Stimulated activated CD4-positive, alpha-beta T cell treated with anti-CD3 and anti-CD28 coated beads, TNF-alpha, amount 100 ng/mL, for 24 hours (primary cell): ENCODE results near the gene EPM2A.
"Not testable (repeated sequence)": the region's sequence is repeated elsewhere in the genome, so short reads cannot be mapped to it uniquely, and the experiment has no call there.

Experiments
- DNase-seq, 3 experiments: peaks; one replicate each; pipeline ENCODE4 v3.0.0-alpha.2; 2020; ENCODE audit warnings: low read depth in 3 of 3

EPM2A gene

DNA sequence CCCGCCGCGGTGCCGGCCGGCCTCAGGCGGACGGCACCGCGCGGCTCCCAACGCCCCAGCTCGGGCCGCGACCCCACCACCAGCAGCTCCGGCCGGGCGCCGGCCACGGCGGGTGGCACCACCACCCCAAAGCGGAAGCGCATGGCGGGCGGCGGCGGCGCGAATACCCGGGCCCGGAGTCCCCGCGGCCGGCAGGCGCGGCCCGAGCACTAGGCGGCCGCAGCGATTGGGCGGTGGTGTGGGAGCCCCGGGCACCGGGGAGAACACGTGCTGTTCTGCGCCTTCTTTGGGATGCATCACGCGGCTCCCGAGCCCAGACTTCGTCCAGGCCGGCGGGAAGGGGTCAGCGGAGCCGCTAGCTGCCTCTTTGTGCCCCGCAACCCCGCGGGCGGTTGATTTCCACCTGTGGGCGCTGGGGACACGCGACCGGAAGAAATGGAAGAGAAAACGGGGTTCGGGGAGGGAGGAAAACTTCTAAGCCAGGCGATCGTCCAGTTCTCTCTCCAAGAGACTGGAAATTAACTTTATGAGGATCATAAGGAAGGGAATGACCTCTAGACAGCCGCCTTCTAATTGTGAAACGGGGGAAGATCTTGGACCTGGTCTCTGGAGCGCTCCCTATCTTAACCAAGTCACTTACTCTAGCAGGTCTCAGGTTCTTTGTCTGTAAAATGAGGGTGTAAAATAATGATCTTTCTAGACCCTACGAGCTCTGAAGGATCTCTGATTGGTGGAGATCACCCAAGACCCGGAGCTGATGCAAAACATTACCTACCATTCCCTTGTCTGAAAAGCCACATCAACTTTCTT lies at the start of gene EPM2A:
Gene EPM2A, minus strand, starts transcription at position 165 of the 810 bp plus-strand sequence. Its CDS starts 22 bp downstream, at position 143.
- peak; percentile 23 to 50 (median 31) for DNase-seq

DNA sequence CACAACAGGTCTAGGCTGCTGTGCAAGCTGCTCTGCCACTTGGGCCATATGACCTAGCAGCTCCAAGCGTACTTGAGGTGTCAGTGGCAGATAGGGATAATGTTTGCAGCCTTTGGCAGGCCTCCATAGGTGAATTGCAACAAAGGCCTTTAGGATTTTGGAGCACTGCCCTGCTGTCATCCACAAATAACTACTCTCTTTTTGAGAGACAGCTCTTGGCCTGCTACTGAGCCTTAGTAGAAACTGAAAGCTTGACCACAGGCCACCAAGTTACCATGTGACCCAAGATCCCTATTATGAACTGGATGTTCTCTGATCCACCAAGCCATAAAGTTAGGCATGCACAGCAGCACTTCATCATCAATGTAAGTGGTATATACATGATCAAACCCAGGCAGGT lies 49.4 kb upstream of the EPM2A start:
- no peak for DNase-seq

DNA sequence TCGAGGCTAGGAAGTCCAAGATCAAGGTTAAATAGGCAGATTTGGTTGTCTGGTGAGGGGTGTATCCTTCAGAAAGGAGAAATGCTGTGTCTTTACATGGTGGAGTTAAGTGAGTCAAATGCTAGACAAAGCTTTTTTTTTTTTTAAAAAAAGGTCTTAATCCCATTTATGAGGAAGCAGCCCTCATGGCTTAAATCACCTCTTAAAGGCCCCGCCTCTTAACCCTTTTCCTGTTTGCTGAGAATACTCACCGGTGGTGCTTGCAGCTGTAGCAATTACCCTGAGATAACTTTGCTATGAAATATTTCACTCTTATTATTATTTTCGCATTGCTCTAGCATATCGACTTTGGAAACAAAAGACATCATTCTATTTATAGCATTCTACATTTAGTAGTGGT lies 48.5 kb upstream of the EPM2A start:
- DNase-seq = no peak

DNA sequence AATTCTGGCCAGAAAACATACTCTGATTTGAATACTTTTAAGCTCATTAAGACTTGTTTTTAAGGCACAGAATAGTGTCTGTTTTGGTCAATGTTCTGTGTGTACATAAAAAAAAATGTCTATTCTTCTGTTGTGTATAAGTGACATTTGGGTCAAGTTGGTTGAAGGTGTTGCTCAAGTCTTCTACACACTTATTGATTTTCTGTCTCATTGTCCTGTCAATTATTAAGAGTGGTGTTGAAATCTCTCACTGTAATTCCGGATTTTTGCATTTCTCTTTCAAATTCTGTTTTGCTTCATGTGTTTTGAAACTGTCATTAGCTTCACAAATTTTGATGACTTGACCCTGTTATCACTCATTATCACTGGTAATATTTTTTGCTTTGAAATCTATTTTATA lies 37.5 kb upstream of the EPM2A start:
- no peak for DNase-seq

DNA sequence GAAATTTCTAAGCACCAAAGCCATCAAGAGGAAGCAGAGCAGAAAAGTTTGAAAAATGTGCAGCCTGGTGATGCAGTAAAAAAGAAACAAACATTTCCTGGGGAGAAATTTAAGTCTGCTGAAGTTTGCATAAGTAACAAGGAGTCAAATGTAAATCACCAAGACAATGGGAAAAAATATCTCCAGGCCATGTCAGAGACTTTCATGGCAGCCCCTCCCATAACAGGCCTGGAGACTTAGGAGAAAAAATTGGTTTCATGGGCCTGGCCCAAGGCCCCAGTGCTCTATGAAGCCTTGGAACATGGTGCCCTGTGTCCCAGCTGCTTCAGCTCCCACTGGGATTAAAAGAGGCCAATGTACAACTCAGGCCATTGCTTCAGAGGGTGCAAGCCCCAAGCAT lies 30.1 kb upstream of the EPM2A start:
- DNase-seq = no peak

DNA sequence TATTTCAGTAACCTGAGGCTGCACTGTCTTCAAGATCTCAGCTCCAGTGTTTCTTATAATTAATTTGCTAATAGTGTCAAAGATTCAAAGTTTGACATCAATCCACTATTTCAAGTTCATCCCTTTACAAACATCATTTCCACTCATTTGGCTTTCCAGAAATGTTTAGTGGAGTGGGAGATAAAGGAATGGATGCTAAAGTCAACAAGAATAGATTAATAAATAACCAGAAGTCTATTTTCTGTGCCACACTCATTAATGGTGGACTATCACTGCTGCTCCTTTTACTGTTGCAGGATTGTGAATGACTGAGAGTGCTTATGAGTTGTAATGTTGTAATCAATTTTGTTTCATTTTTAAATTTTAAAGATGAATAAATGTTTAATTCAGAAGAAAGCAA lies 28.4 kb upstream of the EPM2A start:
- DNase-seq = no peak

DNA sequence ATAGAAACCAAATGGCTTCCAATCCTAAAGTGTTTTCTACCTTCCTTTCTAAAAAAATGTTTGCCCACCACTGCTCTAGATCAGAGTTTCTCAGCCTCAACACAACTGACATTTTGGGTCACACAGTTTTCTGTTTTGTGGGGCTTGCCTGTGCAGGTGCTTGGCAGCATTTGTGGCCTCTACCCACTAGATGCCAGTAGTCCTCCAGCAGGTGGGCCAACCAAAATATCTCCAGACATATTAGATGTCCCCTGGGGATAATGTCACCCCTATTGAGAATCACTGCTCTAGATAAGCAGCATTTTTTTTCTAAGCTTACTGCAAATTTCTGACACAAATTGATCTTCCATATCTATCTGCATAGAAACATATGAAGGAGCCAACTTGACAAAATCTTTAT lies 26.3 kb upstream of the EPM2A start:
- DNase-seq = no peak

DNA sequence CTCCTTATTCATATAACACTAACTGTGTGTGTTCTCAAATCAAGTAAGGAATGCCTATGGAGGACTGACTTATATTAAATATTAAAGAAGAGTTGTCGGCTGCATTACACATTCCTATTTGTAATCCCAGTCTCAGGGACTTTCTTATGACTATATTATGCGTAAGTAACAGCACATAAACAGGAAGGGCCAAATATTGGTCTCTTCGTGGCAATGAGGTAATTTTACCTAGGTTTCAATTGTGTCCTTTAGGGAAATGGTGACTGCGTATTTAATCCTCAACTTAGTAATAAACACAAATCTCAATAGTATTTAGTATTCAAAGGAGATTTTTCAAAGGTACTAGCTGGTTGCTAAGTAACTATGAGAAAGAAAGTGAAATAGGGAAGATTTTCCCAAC lies 22.8 kb upstream of the EPM2A start:
- no peak for DNase-seq

DNA sequence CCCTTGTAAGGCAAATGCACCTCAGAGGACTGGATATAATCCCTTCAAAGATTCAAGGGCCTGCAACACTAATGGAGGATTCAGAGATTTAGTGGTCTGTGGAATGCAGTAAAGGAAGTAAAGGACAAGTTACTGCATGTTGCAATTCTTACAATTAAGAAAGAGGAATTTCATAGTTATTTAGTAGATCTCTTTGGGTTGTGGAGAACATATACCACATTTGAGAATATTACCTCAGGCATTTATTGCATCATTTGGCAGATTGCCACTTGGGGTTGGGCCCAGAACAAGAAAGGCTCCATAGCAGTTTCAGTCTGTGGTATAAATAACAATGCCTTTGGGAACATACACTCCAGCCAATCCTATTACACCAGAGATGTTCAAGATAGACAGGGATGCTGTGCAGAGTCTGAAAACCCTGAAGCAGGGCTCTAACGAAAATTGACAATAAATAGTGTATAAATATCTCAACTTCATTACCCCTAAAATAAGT lies 20.9 kb upstream of the EPM2A start:
- DNase-seq = no peak

DNA sequence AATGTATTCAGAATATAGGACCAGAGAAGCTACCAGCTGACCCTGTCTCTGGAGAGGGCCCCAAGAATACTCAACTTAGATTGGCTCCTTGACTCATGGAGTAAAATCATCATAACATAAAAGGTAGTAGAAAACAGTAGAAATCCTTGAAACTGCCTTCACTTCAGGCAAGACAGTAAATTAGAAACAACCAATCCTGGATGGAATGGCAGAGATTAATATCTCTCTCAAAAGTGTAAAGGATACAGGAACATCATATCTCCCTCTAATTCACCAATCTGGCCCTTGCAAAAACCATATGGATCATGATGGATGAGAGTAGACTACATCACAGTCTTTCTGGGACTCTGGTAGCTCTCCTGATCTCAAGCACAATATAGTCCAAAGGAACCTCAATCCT lies 20.4 kb upstream of the EPM2A start:
- no peak for DNase-seq

DNA sequence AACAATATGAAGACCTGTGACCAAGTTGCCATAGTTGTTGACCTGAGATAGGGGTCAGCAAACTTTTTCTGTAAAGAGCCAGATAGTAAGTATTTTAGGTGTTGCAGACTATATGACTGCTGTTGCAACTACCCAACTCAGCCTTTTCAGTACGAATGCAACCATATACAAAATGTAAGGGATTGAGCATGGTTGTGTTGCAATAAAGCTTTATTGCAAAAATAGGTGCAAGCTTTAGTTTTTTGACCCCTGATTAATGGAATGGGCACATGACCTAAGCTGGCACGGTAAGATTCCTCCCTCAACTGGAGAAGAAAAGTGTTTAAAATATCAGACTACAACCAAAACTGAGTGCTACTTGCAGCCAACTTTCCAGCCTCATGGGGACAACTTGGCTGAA lies 17.3 kb upstream of the EPM2A start:
- DNase-seq = no peak

DNA sequence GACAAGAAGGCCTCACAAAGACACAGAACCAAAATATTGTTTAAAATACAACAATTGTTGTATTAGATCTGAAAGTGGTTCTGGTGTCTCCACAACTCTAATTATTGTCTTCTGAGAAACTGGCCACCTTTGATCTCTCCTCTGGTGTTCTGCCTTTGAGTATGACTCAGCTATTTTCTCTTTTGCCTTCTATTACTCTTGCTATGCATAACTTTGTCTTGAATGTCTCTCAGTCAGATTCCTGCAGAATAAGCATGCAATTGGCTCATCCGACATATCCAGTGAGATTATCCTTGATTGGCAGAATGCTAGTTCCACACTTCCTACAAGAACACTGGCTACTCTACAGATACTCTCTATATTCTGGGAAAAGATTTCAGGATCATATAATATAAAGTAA lies 14.3 kb upstream of the EPM2A start:
- no peak for DNase-seq

DNA sequence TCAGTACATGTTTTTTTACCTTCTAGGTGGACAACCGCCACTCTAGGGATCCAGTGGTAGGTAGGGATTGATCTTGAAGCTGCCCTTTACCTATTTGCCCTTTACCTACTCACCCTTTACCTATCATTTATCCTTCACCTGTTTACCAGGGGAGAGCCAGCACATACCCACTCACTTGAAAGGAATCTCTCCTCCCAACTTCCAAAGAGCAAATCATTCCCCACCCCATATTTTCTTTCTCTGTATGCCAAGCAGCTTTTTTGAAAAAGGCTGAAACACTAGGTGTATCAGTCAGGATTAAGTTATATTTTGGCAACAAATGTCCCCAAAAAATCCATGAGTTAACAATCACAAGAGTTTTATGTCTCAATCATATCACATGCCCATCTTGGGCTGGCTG lies 10.5 kb upstream of the EPM2A start:
- no peak for DNase-seq

DNA sequence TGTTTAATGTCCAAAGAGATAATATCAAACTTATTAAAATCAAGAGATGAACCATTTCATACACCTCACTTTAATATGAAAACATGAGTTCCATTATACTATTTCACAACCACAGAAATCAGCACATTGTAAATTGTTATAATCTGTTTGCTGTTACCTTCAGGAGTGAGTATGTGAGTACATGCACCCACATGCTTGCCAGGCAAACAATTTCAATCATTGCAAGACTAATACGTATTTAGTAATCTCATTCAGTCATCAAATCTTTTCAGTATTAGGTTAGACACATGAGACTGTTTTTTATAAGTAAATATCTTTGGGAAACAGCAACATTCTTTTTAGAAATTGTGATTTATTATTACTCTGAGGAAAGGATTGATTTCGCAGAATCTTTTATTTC lies 9.3 kb upstream of the EPM2A start:
- DNase-seq = no peak

DNA sequence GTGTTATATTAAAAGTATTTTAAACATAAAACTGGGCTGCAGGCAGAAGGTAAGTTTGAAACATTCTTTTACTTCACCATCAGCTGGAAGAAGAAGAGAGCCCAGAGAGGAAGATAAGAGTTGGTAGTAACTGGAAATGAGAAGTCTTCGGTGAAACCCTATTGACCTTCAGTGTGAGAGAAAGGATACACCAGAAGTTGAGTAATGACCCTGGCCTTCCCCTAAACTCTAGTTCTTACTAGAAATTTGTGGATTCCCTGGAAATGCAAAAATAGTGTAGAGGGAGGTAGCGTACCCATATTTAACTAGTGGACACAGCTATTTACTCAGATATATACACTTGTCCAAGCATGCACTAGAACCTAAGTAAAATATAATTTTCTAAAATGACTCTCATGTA lies 8.0 kb upstream of the EPM2A start:
- no peak for DNase-seq

DNA sequence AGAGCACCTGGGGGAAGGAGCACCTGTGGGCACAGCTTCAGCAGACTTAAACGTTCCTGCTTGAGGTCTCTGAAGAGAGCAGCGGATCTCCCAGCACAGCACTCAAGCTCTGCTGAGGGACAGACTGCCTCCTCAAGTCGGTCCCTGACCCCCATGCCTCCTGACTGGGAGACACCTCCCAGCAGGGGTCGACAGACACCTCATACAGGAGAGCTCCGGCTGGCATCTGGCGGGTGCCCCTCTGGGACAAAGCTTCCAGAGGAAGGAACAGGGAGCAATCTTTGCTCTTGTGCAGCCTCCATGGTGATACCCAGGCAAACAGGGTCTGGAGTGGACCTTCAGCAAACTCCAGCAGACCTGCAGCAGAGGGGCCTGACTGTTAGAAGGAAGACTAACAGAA lies 7.2 kb upstream of the EPM2A start:
- DNase-seq = not testable (repeated sequence)

DNA sequence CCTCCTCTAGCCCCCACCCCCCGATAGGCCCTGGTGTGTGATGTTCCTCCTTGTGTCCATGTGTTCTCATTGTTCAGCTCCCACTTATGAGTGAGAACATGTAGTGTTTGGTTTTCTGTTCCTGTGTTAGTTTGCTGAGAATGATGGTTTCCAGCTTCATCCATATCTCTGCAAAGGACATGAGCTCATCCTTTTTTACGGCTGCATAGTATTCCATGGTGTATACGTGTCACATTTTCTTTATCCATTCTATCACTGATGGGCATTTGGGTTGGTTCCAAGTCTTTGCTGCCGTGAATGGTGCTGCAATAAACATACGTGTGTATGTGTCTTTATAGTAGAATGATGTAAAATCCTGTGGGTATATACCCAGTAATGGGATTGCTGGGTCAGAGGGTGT lies 4.4 kb upstream of the EPM2A start:
- DNase-seq = not testable (repeated sequence)

DNA sequence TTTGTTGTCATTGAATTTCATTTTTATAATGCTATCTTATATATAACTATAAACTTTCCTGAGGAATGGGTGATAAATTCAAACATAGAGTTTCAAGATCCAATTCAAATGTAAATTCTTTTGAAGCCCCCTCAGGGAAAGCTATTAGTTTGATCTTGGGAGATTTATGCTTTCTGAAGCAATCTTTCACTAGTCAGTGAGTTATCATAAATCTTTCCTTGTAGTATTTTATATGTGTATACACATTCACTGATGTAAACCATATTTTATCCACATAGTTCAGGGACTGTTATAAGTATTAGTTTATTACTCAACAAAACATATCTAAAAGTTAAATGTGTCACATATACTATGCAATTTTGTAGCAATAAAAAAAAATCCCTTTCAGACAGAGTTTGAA lies 2.9 kb upstream of the EPM2A start:
- no peak for DNase-seq

DNA sequence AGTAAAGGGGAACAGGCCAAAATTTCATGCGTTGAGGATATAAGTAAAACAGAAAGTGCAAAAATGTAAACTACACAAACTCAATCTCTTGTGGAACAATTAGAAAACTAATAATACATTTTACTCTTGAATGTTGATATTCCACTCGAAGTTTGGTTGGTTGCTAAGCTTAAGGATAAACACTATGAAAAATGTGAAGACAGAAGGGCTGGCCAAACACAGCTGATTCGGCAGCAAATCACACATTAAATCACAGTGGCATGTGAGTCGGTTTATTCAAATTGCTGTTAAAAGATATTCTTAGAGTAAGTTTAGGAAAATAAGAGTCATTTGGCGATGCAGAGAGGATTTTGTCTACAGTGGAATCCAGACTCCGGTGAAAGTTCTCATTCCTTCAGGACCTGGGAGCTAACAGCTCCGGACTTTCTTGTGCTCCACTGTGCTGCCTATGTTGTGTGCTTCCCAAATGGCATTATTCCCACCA lies 1.4 kb upstream of the EPM2A start:
- no peak for DNase-seq

DNA sequence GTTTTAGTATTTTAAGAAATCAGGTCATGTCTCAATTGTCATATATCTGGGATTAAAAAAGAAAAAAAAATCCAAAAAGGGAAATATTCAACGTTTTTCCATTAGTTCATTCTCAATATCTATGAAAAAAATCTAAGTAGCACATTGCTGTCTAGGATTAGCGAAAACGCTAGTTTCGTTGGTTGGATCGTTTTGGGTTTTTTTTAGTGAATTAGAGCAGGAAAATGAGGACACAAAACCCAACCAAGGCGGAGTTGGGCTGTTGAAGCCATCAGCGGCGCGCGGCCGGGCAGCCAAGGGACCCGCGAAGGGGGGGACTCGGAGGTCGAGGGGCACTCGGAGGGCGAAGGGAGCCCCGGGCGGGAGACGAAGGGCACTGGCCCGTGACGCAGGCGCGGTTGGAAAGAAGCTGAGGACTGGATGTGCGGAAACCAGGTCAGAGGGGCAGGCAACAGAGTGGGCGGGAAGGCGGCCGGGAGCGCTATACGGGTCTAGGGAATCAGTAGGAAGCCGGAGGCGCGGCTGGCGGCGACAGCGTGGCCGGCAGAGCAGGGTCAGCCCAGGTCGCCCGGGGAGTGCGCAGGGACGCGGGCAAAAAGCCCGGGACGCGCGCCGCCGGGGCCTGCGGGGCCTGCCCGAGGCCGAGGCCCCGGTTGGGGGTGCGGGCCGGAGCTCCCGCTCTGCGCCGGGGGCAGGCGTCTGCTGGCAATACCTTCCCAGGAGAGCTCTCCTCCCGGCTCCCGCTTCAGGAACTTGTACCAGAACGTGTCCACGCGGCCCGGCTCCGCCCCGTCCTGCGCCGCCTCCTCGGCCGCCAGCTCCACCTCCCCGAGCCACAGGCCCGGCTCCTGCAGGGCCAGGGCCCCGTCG lies 599 bp downstream of the EPM2A start:
- DNase-seq = peak; percentile 41 to 75 (median 65)

DNA sequence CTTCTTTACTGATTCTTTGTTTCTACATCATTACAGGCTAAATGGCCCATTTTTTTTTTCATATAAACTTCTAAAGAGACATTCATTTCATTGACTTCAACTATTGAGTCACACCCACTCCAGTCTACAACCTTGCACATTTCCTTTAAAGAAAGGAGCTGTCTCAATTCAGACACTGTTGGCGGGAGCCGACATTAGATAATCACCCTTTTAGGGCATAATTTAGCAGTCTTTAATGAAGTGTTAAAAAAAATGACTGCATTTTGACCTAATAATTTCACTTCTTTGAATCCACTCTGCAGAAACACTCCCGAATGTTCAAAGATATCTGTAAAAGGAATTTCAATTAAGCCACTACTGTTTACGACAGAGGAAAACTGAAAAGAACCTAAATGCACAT lies 1.5 kb downstream of the EPM2A start:
- no peak for DNase-seq

DNA sequence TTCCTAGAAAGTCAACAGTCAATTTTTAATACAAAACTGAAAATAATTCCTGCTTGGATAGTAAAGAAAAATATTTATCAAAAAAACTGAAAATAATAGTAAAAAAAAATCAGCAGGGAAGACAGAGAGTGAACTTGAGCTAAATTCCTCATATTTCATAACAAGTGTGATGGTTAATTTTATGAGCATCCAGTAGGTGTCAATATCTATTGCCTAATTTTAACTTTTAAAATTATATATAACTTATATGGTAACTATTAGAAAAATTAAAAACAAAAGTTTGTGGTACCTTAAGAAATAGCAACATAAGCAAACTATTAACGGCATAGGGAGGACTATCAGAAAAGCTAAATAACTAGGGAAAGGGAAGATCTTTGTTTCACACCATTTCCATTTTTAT lies 2.1 kb downstream of the EPM2A start:
- DNase-seq = no peak

DNA sequence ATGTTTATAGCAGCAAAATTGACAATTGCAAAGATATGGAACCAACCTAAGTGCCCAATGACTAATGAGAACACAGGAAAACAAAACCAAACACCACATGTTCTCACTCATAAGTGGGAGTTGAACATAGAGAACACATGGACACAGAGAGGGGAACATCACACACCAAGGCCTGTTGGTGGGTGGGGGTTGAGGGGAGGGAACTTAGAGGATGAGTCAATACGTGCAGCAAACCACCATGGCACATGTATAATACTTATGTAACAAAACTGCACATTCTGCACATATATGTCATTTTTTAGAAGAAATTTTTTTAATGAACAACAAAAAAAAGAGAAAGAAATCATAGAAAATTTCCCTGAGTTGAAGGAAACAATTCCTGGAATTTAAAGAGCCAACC lies 3.9 kb downstream of the EPM2A start:
- no peak for DNase-seq
